ENCODE measurements around the gene TMEM272. TPM values are rescaled to one million over a fixed set of nuclear protein-coding genes. Genes with fewer than 3 reads are reported as not detected.

The TMEM272 gene
- total and polyA plus RNA-seq, 2 of the 13 experiments (the other 11 are each of a cell fraction or from before 2014, with no cell fraction given): 0.37 to 0.62 TPM

GRCh38 chr13:51827254-51827653 is 17.7 kb downstream of the TMEM272 start:
- Histone ChIP-seq H3K27me3 (ENCODE audit: control insufficient read depth in 1 of 2, insufficient read depth in 2 of 2, low read length in 2 of 2) (no peaks in the 10 kb centered on the region), H3K27ac (ENCODE audit: extremely low read length, insufficient read depth, low read length) (no peak overlapping the region), H3K9ac (ENCODE audit: insufficient read depth, low read depth, low read length) (no peak overlapping the region), H3K9me3 (ENCODE audit: low read length) (no peaks in the 10 kb centered on the region), H4K20me1 (ENCODE audit: insufficient read depth, low read length) (no peaks in the 10 kb centered on the region), H3K36me3 (replicated peaks in 1 of 2; ENCODE audit: control insufficient read depth in 1 of 2, insufficient read depth in 2 of 2, low read length in 2 of 2) (no peaks in the 10 kb centered on the region), H3K79me2 (ENCODE audit: insufficient read depth, low read length) (no peaks in the 10 kb centered on the region), H3K4me3 (replicated peaks in 1 of 3; ENCODE audit: insufficient read depth in 1 of 3, low read depth in 2 of 3, low read length in 3 of 3) (no peak overlapping the region), H2AFZ (ENCODE audit: low read length) (no peak overlapping the region), H3K4me1 (ENCODE audit: insufficient read depth, low read length) (no peaks in the 10 kb centered on the region), H3K4me2 (ENCODE audit: low read depth, low read length) (no peak overlapping the region)
- no TSS peak for BruUV-seq (replicated peaks)
- no peak for ATAC-seq
- DNase-seq (ENCODE audit: low spot score): no peak
- CTCF ChIA-PET (ENCODE audit: low intra/inter-chr PET ratio, low total read pairs): no interaction called here
- POLR2A ChIA-PET: no interaction called here
- TF ChIP-seq GLI4 (CRISPR knock-in tag; IDR thresholded peaks at IDR 0.05; ENCODE audit: borderline replicate concordance) (no peak), MXD3 (CRISPR knock-in tag; IDR thresholded peaks at IDR 0.05) (no peak), MEF2D (CRISPR knock-in tag; IDR thresholded peaks at IDR 0.05) (no peak), MAFK (conservative IDR thresholded peaks at IDR 0.05 in 1 of 2, IDR thresholded peaks at IDR 0.05 in 1 of 2; ENCODE audit: low read length in 2 of 2) (peak in 1 of 2 experiments; percentile 43; a peak in 3 of 4 replicates), CCAR2 (optimal IDR thresholded peaks at IDR 0.05; ENCODE audit: low read depth, low read length) (no peak)
- TF ChIP-seq, protein P1, sequence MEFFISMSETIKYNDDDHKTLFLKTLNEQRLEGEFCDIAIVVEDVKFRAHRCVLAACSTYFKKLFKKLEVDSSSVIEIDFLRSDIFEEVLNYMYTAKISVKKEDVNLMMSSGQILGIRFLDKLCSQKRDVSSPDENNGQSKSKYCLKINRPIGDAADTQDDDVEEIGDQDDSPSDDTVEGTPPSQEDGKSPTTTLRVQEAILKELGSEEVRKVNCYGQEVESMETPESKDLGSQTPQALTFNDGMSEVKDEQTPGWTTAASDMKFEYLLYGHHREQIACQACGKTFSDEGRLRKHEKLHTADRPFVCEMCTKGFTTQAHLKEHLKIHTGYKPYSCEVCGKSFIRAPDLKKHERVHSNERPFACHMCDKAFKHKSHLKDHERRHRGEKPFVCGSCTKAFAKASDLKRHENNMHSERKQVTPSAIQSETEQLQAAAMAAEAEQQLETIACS (CRISPR knock-in tag; IDR thresholded peaks at IDR 0.05): no peak
- no peak for FAIRE-seq
- intact Hi-C loops (cut with micrococcal nuclease; ENCODE audit: unreplicated experiment): no loop called here
- in situ Hi-C loops (cut with HindIII; ENCODE audit: extremely low pct_ligation_motif_present, low pct_unique_long_range_greater_than_20kb): no loop called here
- whole genome bisulfite sequencing (ENCODE audit: low lambda C conversion rate): 79% methylated on average over 4 of the region's 4 CpGs

DNA sequence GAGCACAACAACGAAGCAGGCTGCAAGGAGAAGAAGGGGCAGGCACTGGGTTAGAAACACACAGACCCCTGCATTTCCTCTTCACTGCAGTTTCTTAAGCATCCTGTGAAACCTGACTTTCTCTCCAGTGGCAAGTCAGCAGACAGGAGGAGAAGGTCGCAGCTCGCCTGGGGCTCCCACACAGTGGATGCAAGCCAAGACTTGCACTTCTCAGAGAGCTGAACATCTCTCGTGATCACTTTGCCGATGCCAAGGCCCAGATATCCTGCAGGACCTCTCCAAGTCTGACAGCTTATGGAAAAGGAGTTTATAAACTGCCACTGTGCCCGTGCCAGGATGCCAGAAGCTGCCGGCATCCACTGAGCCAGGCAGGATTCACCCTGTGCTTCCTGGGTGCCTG is 18.4 kb downstream of the TMEM272 start:
- Histone ChIP-seq H3K36me3 (replicated peaks in 1 of 2; ENCODE audit: control insufficient read depth in 1 of 2, insufficient read depth in 2 of 2, low read length in 2 of 2) (no peaks in the 10 kb centered on the region), H3K9me3 (ENCODE audit: low read length) (no peaks in the 10 kb centered on the region), H3K27me3 (ENCODE audit: control insufficient read depth in 1 of 2, insufficient read depth in 2 of 2, low read length in 2 of 2) (no peaks in the 10 kb centered on the region), H3K4me1 (ENCODE audit: insufficient read depth, low read length) (no peaks in the 10 kb centered on the region), H3K79me2 (ENCODE audit: insufficient read depth, low read length) (no peaks in the 10 kb centered on the region), H2AFZ (ENCODE audit: low read length) (no peak overlapping the region), H3K4me2 (ENCODE audit: low read depth, low read length) (no peak overlapping the region), H4K20me1 (ENCODE audit: insufficient read depth, low read length) (no peaks in the 10 kb centered on the region), H3K4me3 (replicated peaks in 1 of 3; ENCODE audit: insufficient read depth in 1 of 3, low read depth in 2 of 3, low read length in 3 of 3) (no peak overlapping the region), H3K9ac (ENCODE audit: insufficient read depth, low read depth, low read length) (no peak overlapping the region), H3K27ac (ENCODE audit: extremely low read length, insufficient read depth, low read length) (no peak overlapping the region)
- intact Hi-C loops (cut with micrococcal nuclease; ENCODE audit: unreplicated experiment) (no loop called here), in situ Hi-C loops (cut with HindIII; ENCODE audit: extremely low pct_ligation_motif_present, low pct_unique_long_range_greater_than_20kb) (no loop called here)
- CTCF ChIA-PET (ENCODE audit: low intra/inter-chr PET ratio, low total read pairs): no interaction called here
- POLR2A ChIA-PET: no interaction called here
- FAIRE-seq: no peak
- no peak for DNase-seq (ENCODE audit: low spot score)
- ATAC-seq: no peak
- BruUV-seq (replicated peaks): no TSS peak
- WGBS (ENCODE audit: low lambda C conversion rate): 92% methylated on average over 5 of the region's 7 CpGs
- TF ChIP-seq MYC (CRISPR knock-in tag; IDR thresholded peaks at IDR 0.05; ENCODE audit: borderline replicate concordance): no peak
- no peak for TF ChIP-seq ZNF749 (CRISPR knock-in tag; IDR thresholded peaks at IDR 0.05; ENCODE audit: borderline replicate concordance)
- TF ChIP-seq ZNF101 (CRISPR knock-in tag; IDR thresholded peaks at IDR 0.05; ENCODE audit: borderline replicate concordance, low read depth): no peak
- TF ChIP-seq, protein P2, sequence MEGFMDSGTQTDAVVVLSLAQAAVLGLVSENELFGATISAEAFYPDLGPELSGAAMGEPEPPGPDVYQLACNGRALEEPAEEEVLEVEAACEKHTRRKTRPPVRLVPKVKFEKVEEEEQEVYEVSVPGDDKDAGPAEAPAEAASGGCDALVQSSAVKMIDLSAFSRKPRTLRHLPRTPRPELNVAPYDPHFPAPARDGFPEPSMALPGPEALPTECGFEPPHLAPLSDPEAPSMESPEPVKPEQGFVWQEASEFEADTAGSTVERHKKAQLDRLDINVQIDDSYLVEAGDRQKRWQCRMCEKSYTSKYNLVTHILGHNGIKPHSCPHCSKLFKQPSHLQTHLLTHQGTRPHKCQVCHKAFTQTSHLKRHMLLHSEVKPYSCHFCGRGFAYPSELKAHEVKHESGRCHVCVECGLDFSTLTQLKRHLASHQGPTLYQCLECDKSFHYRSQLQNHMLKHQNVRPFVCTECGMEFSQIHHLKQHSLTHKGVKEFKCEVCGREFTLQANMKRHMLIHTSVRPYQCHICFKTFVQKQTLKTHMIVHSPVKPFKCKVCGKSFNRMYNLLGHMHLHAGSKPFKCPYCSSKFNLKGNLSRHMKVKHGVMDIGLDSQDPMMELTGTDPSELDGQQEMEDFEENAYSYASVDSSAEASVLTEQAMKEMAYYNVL (CRISPR knock-in tag; IDR thresholded peaks at IDR 0.05; ENCODE audit: borderline replicate concordance): no peak
- TF ChIP-seq CBX2 (IDR thresholded peaks at IDR 0.05; ENCODE audit: low read depth, low read length): no peak
- no peak for TF ChIP-seq CBX2 (CRISPR knock-in tag; IDR thresholded peaks at IDR 0.05; ENCODE audit: low read depth)
- no peak for TF ChIP-seq KLF9 (CRISPR knock-in tag; IDR thresholded peaks at IDR 0.05; ENCODE audit: low read depth)
- no peak for TF ChIP-seq RBAK (CRISPR knock-in tag; IDR thresholded peaks at IDR 0.05)
- TF ChIP-seq SMAD3 (CRISPR knock-in tag; IDR thresholded peaks at IDR 0.05): no peak
- no peak for TF ChIP-seq NRL (CRISPR knock-in tag; IDR thresholded peaks at IDR 0.05; ENCODE audit: borderline replicate concordance)

All from HepG2 (cell line).